ENCODE data around the gene SEC14L2.

SEC14L2 gene

GRCh38 chr22:30373331-30374325 lies 23.2 kb upstream of the SEC14L2 start:
- no peak for DNase-seq (ENCODE audit: low read depth)
- no peak overlapping the region for H3K4me3 ChIP-seq (ENCODE audit: control insufficient read depth, low read depth, low read length)
- no peak for TF ChIP-seq CTCF (conservative IDR thresholded peaks at IDR 0.05; ENCODE audit: control insufficient read depth, insufficient read depth, low read depth, low read length)

DNA sequence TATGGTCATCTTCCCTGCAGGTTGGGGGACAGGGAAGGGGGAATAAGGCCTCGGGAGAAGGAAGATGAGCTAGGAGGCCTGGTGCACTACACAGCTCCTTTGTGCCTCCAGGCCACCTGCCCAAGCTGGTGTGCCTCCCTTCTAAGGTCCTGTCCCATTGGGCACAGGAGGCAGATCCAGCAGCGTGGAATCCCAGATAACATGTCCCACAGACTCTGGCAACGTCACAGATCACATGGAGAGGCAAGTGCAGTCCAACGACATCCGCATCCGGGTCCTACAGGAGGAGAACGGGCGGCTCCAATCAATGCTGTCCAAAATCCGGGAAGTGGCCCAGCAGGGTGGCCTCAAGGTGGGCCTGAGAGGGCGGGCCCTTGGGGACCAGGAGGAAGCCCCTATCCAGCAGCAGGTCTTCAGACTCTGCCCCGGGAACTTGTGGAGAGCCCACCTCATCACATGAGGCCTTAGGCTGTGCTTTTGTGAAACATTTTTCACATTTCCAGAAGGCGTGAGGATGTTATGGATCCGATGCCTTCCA lies 21.4 kb upstream of the SEC14L2 start:
- TF ChIP-seq CTCF (conservative IDR thresholded peaks at IDR 0.05; ENCODE audit: control insufficient read depth, insufficient read depth, low read depth, low read length): no peak
- H3K4me3 ChIP-seq (ENCODE audit: control insufficient read depth, low read depth, low read length): no peak overlapping the region
- no peak for DNase-seq (ENCODE audit: low read depth)

DNA sequence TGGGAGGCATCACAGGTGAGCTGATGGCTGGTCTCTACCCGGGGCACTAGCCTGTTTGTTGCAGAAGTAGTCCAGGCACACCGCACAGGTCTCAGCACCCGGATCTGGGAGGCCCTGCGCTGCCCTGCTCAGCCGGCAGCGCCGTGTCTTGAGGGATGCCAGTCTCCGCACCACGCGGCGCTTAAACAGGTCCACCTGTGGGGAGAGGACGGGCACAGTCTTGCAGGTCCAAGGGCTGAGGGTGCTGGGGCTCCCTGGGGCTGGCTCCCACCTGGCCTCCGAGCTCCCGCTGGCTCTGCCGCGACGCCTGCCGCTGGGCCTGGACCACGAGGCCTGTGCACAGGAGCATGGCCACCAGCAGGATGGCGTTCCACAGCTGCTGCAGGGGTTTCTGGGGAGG lies 16.8 kb upstream of the SEC14L2 start:
- no peak for DNase-seq (ENCODE audit: low read depth)
- no peak overlapping the region for H3K4me3 ChIP-seq (ENCODE audit: control insufficient read depth, low read depth, low read length)
- TF ChIP-seq CTCF (conservative IDR thresholded peaks at IDR 0.05; ENCODE audit: control insufficient read depth, insufficient read depth, low read depth, low read length): no peak

GRCh38 chr22:30381264-30381663 lies 15.6 kb upstream of the SEC14L2 start:
- no peak for TF ChIP-seq CTCF (conservative IDR thresholded peaks at IDR 0.05; ENCODE audit: control insufficient read depth, insufficient read depth, low read depth, low read length)
- no peak for DNase-seq (ENCODE audit: low read depth)
- no peak overlapping the region for H3K4me3 ChIP-seq (ENCODE audit: control insufficient read depth, low read depth, low read length)

GRCh38 chr22:30382340-30382739 lies 14.5 kb upstream of the SEC14L2 start:
- DNase-seq (ENCODE audit: low read depth): no peak
- no peak for TF ChIP-seq CTCF (conservative IDR thresholded peaks at IDR 0.05; ENCODE audit: control insufficient read depth, insufficient read depth, low read depth, low read length)
- H3K4me3 ChIP-seq (ENCODE audit: control insufficient read depth, low read depth, low read length): no peak overlapping the region

DNA sequence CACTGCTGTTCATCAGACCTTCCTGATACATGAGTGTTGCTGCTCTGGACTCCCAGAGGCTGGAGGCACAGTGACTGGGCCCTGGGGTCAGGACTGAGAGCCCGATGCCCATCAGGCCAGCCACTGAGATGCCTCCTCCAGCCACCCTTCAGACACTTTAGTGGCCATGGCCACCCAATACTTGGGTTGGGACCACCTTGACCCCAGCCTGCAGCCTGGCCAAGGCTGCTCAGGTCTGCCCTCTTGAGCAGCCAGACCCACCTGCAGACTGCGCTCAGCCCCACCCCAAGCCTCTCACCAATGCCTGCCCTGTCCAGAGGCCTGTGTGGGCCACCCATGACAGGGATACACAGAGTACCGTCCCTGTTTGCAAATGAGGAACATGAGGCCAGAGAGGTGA lies 13.8 kb upstream of the SEC14L2 start:
- no peak for DNase-seq (ENCODE audit: low read depth)
- no peak overlapping the region for H3K4me3 ChIP-seq (ENCODE audit: control insufficient read depth, low read depth, low read length)

More for the DNA sequence above, 13.8 kb upstream of the SEC14L2 start:
- no peak for TF ChIP-seq CTCF (conservative IDR thresholded peaks at IDR 0.05; ENCODE audit: control insufficient read depth, insufficient read depth, low read depth, low read length)

Data from fibroblast of mammary gland (primary cell).